K562 (cell line): ENCODE results near the gene PET100. TPM values are rescaled to one million over a fixed set of nuclear protein-coding genes. Genes with fewer than 3 reads are reported as not detected.

Experiments
- CREB5 ChIP-seq: fragments of 250-450 bp; sonication (Bioruptor Pico); IDR thresholded peaks from 2 replicates; pipeline ENCODE4 v1.5.0; 2020; ENCODE audit warnings: mild to moderate bottlenecking
- FOS ChIP-seq: IDR thresholded peaks from 3 replicates; pipeline ENCODE4 v1.6.1; 2011; ENCODE audit not compliant: insufficient read length; ENCODE audit errors: extremely low read depth
- HDAC6 ChIP-seq: IDR thresholded peaks from 2 replicates; pipeline ENCODE4 v1.6.1; 2012; ENCODE audit warnings: low read depth, mild to moderate bottlenecking, control low read depth, inconsistent platforms, low read length, moderate library complexity
- JUNB ChIP-seq: fragments of 450-650 bp; formaldehyde crosslinking; conservative IDR thresholded peaks from 2 replicates; pipeline ENCODE4 v1.4.0; 2020; ENCODE audit warnings: mild to moderate bottlenecking
- MAFG ChIP-seq: fragments of 450-650 bp; conservative IDR thresholded peaks from 2 replicates; pipeline ENCODE4 v1.6.1; 2016; ENCODE audit warnings: missing genetic modification characterization, missing compliant biosample characterization
- MAFK ChIP-seq: IDR thresholded peaks from 2 replicates; pipeline ENCODE4 v1.6.1; 2011; ENCODE audit warnings: low read length, improper control_type of control experiment
- NKRF ChIP-seq: fragments of 450-650 bp; IDR thresholded peaks from 2 replicates; pipeline ENCODE4 v1.6.1; 2016; ENCODE audit warnings: borderline replicate concordance
- RERE ChIP-seq: sonication (generic); formaldehyde crosslinking; IDR thresholded peaks from 2 replicates; pipeline ENCODE4 v1.8.0; 2023; ENCODE audit warnings: missing genetic modification reagents, mild to moderate bottlenecking, borderline replicate concordance
- RFX5 ChIP-seq: IDR thresholded peaks from 2 replicates; pipeline ENCODE4 v1.6.1; 2011; ENCODE audit warnings: low read depth, mild to moderate bottlenecking, improper control_type of control experiment, low read length
- SIN3B ChIP-seq: fragments of 450-650 bp; IDR thresholded peaks from 2 replicates; pipeline ENCODE4 v1.6.1; 2017; ENCODE audit warnings: low read depth, mild to moderate bottlenecking, moderate library complexity
- SLC30A9 ChIP-seq: fragments of 250-450 bp; sonication (Bioruptor Pico); IDR thresholded peaks from 2 replicates; pipeline ENCODE4 v1.8.0; 2022; ENCODE audit warnings: mild to moderate bottlenecking, moderate library complexity
- TAF1 ChIP-seq: IDR thresholded peaks from 2 replicates; pipeline ENCODE4 v1.6.1; 2011; ENCODE audit warnings: mild to moderate bottlenecking, low read length, moderate library complexity; ENCODE audit not compliant: insufficient read depth, control insufficient read depth, severe bottlenecking; ENCODE audit errors: extremely low read depth
- TCF15 ChIP-seq: fragments of 250-450 bp; sonication (Bioruptor Pico); IDR thresholded peaks from 2 replicates; pipeline ENCODE4 v1.8.0; 2022; ENCODE audit warnings: moderate library complexity, mild to moderate bottlenecking, inconsistent platforms
- ZBTB1 ChIP-seq: sonication (generic); formaldehyde crosslinking; IDR thresholded peaks from 2 replicates; pipeline ENCODE4 v1.8.1; 2023; ENCODE audit warnings: missing genetic modification reagents, low read depth, mild to moderate bottlenecking, borderline replicate concordance
- ZEB2 ChIP-seq: fragments of 450-650 bp; IDR thresholded peaks from 2 replicates; pipeline ENCODE4 v1.6.1; 2016
- ZNF124 ChIP-seq: sonication (generic); formaldehyde crosslinking; IDR thresholded peaks from 2 replicates; pipeline ENCODE4 v1.8.1; 2022; ENCODE audit warnings: missing genetic modification reagents
- ZNF384 ChIP-seq: IDR thresholded peaks from 2 replicates; pipeline ENCODE4 v1.6.1; 2012; ENCODE audit warnings: low read depth, low read length, improper control_type of control experiment
- polyA plus RNA-seq, 8 experiments: library from polyadenylated mRNA; depleted of rRNA in 4 of 8; stranded (reverse) in 5 of 8; unstranded in 3 of 8; fragments of >200 nt; fragmentation: Nextera tagmentation in 2 of 8; fragmentation: Illumina TruSeq in 1 of 8; extraction: Ambion mirVana in 2 of 8; extraction: Trizol in 1 of 8; gene quantifications; 2 replicates each; pipeline versions ENCODE4 v1.2.1 to v1.2.3, GENCODE V29; 2011 to 2014; ENCODE audit warnings: inconsistent platforms in 1 of 8, missing spikeins in 1 of 8
- total RNA-seq, 7 experiments: library from RNA; depleted of rRNA in 6 of 7; stranded (reverse); fragments of >200 nt in 6 of 7; fragmentation: Illumina TruSeq in 2 of 7; extraction: Trizol in 2 of 7; gene quantifications; 2 replicates each; pipeline versions ENCODE4 v1.2.1 to v1.2.3, GENCODE V29; 2011 to 2021; ENCODE audit warnings: low replicate concordance in 1 of 7

The PET100 gene
- total and polyA plus RNA-seq, 9 of the 15 experiments (the other 6 are each of a cell fraction or from before 2014, with no cell fraction given) = 62.3 to 351 (median 98.3) TPM

GRCh38 chr19:7652061-7652641, 22.6 kb downstream of the PET100 start (continued):
- no peak for TF ChIP-seq CREB5 (CRISPR knock-in tag)
- TF ChIP-seq ZBTB1 (CRISPR knock-in tag) = no peak
- TF ChIP-seq ZNF384 = peak; percentile 85
- no peak for TF ChIP-seq SLC30A9
- 0 out of 2 replicates have a peak, but pooled peaks have one; percentile 40 for TF ChIP-seq ZEB2
- TF ChIP-seq RFX5 = no peak
- no peak for TF ChIP-seq NKRF
- TF ChIP-seq ZNF124 (CRISPR knock-in tag) = no peak
- TF ChIP-seq FOS = no peak
- TF ChIP-seq TAF1 = no peak
- no peak for TF ChIP-seq MAFK
- TF ChIP-seq JUNB (CRISPR knock-in tag) = no peak
- TF ChIP-seq SIN3B = no peak
- no peak for TF ChIP-seq TCF15 (CRISPR knock-in tag)
- no peak for TF ChIP-seq HDAC6
- TF ChIP-seq RERE (CRISPR knock-in tag) = no peak
- TF ChIP-seq MAFG (tag) = no peak
